Testis (tissue), 2 donors: Measurements from ENCODE around the gene BLM.

Source experiments
- POLR2A ChIP-seq: fragments of 450-650 bp; IDR thresholded peaks from one replicate; pipeline ENCODE4 v1.6.1; 2017; ENCODE audit warnings: antibody characterized with exemption, mild to moderate bottlenecking, moderate library complexity
- TF ChIP-seq, protein P1 (sequence below), 3 experiments: fragments of 450-650 bp in 2 of 3; fragments of 200-600 bp in 1 of 3; sonication (generic) in 1 of 3; IDR thresholded peaks; one replicate each; pipeline ENCODE4 v1.5.1; 2016 to 2019; ENCODE audit warnings: antibody characterized with exemption in 3 of 3, mild to moderate bottlenecking in 2 of 3, moderate library complexity in 1 of 3

- TF ChIP-seq, protein P1, sequence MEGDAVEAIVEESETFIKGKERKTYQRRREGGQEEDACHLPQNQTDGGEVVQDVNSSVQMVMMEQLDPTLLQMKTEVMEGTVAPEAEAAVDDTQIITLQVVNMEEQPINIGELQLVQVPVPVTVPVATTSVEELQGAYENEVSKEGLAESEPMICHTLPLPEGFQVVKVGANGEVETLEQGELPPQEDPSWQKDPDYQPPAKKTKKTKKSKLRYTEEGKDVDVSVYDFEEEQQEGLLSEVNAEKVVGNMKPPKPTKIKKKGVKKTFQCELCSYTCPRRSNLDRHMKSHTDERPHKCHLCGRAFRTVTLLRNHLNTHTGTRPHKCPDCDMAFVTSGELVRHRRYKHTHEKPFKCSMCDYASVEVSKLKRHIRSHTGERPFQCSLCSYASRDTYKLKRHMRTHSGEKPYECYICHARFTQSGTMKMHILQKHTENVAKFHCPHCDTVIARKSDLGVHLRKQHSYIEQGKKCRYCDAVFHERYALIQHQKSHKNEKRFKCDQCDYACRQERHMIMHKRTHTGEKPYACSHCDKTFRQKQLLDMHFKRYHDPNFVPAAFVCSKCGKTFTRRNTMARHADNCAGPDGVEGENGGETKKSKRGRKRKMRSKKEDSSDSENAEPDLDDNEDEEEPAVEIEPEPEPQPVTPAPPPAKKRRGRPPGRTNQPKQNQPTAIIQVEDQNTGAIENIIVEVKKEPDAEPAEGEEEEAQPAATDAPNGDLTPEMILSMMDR (IDR thresholded peaks at IDR 0.05): no peak
- TF ChIP-seq POLR2A: no peak
Observed at GRCh38 chr15:90857883-90858443, 140.8 kb downstream of the BLM start.
